GM03348 (cell line): ENCODE data around the gene CRTAC1.

Experiments used
- DNase-seq: peaks from one replicate; pipeline ENCODE4 v3.0.0; 2012; ENCODE audit warnings: low spot score

CRTAC1 gene

GRCh38 chr10:97923476-97923875 lies 106.9 kb downstream of the CRTAC1 start:
- no peak for DNase-seq

- no peak for DNase-seq
Measured at GRCh38 chr10:97923057-97923456, 107.4 kb downstream of the CRTAC1 start.

GRCh38 chr10:97922022-97922758 lies 108.2 kb downstream of the CRTAC1 start:
- no peak for DNase-seq

- no peak for DNase-seq
Measured at GRCh38 chr10:97921581-97922021, 108.8 kb downstream of the CRTAC1 start.

GRCh38 chr10:97920865-97921264 lies 109.6 kb downstream of the CRTAC1 start:
- no peak for DNase-seq

GRCh38 chr10:97919012-97919411 lies 111.4 kb downstream of the CRTAC1 start:
- no peak for DNase-seq

- peak; percentile 32 for DNase-seq
Measured at GRCh38 chr10:97916586-97916985, 113.8 kb downstream of the CRTAC1 start.

- DNase-seq = no peak
Measured at GRCh38 chr10:97915346-97916131, 114.9 kb downstream of the CRTAC1 start.

GRCh38 chr10:97914837-97915211 lies 115.6 kb downstream of the CRTAC1 start:
- DNase-seq = peak; percentile 91

- no peak for DNase-seq
Measured at GRCh38 chr10:97914171-97914836, 116.1 kb downstream of the CRTAC1 start.

GRCh38 chr10:97913614-97914013 lies 116.8 kb downstream of the CRTAC1 start:
- DNase-seq = no peak

GRCh38 chr10:97913193-97913592 lies 117.2 kb downstream of the CRTAC1 start:
- no peak for DNase-seq

GRCh38 chr10:97911217-97911616 lies 119.2 kb downstream of the CRTAC1 start:
- no peak for DNase-seq

- DNase-seq = no peak
Measured at GRCh38 chr10:97910661-97911060, 119.8 kb downstream of the CRTAC1 start.

GRCh38 chr10:97907830-97908229 lies 122.6 kb downstream of the CRTAC1 start:
- no peak for DNase-seq

GRCh38 chr10:97907211-97907610 lies 123.2 kb downstream of the CRTAC1 start:
- no peak for DNase-seq

- no peak for DNase-seq
Measured at GRCh38 chr10:97905276-97905675, 125.1 kb downstream of the CRTAC1 start.

- no peak for DNase-seq
Measured at GRCh38 chr10:97904576-97904975, 125.8 kb downstream of the CRTAC1 start.

GRCh38 chr10:97904018-97904381 lies 126.4 kb downstream of the CRTAC1 start:
- DNase-seq = no peak

GRCh38 chr10:97903128-97904017 lies 127.0 kb downstream of the CRTAC1 start:
- DNase-seq = no peak

- DNase-seq = no peak
Measured at GRCh38 chr10:97901381-97901780, 129.0 kb downstream of the CRTAC1 start.

- DNase-seq = no peak
Measured at GRCh38 chr10:97898429-97898828, 132.0 kb downstream of the CRTAC1 start.
